Activated naive CD4-positive, alpha-beta T cell treated with anti-CD3 and anti-CD28 coated beads for 36 hours (primary cell): ENCODE measurements around the gene GNPTAB. TPM values are rescaled to one million over a fixed set of nuclear protein-coding genes. Genes with fewer than 3 reads are reported as not detected.

Experiments
- CTCF ChIA-PET: fragments of 350-600 bp; sonication (Branson Sonifier 250); formaldehyde crosslinking; loops from one replicate; lab custom pipeline; 2021; ENCODE audit warnings: antibody characterized with exemption; lab: Charles Lee
- DNase-seq: peaks from one replicate; pipeline ENCODE4 v3.0.0-alpha.2; 2020
- H3K27ac Mint-ChIP-seq: one replicate; pipeline ENCODE4 v1.8.0; 2021; ENCODE audit warnings: mild to moderate bottlenecking, mixed read lengths
- H3K27me3 Mint-ChIP-seq: one replicate; pipeline ENCODE4 v1.8.0; 2021; ENCODE audit warnings: low read depth, mixed read lengths
- H3K36me3 Mint-ChIP-seq: one replicate; pipeline ENCODE4 v1.8.0; 2021; ENCODE audit warnings: low read depth, mixed read lengths
- H3K4me1 Mint-ChIP-seq: one replicate; pipeline ENCODE4 v1.8.0; 2021; ENCODE audit warnings: low read depth, mixed read lengths
- H3K4me3 Mint-ChIP-seq: one replicate; pipeline ENCODE4 v1.8.0; 2021; ENCODE audit warnings: mild to moderate bottlenecking, moderate library complexity, mixed read lengths
- H3K9me3 Mint-ChIP-seq: one replicate; pipeline ENCODE4 v1.8.0; 2021; ENCODE audit warnings: mixed read lengths
- intact Hi-C: fragments of 100-400 bp; cut with micrococcal nuclease; formaldehyde crosslinking; loops from one replicate; pipeline ENCODE4 v1.15.1; 2023
- total RNA-seq, 2 experiments: library from RNA; stranded (reverse); gene quantifications; one replicate each; pipeline ENCODE4 v1.2.3, GENCODE V29; 2021

GNPTAB gene
- total RNA-seq, 2 experiments from 2014 or later = 13.6 to 13.7 TPM

GRCh38 chr12:101722392-101722791 is 108.4 kb downstream of the GNPTAB start:
- Mint-ChIP-seq H3K9me3 (no peaks in the 10 kb centered on the region), H3K4me1 (peaks cover 5% of the 10 kb centered on the region), H3K27me3 (no peaks in the 10 kb centered on the region), H3K36me3 (peaks cover 7% of the 10 kb centered on the region), H3K27ac (no peak overlapping the region), H3K4me3 (no peak overlapping the region)
- CTCF ChIA-PET = interaction anchor here (0.6 to 2.0 kb wide), 3 partner anchors 32 to 307 kb away, joined by 3 to 5 read pairs (median 5); partner anchors contain the start of gene GNPTAB
- DNase-seq = no peak
- intact Hi-C loops = no loop called here

DNA sequence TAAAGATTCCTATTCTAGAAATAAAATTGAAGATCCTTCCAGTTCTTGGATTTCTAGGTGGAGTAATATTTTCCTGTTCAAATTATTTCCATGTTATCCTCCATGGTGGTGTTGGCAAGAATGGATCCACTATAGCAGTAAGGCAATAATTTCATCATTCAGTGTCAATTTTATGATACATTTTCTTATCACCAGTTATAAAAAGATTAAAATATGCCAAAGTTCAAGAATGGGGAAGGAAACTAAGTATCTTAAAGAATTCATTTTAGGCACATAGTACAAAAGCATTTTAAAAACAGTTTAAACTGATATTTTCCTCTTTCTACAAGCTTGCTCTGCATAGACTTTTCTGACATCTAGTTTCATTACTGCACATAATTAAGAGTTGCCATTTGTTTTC is 110.6 kb downstream of the GNPTAB start:
- Mint-ChIP-seq H3K27ac (no peak overlapping the region), H3K36me3 (peaks cover 3% of the 10 kb centered on the region), H3K27me3 (no peaks in the 10 kb centered on the region), H3K9me3 (no peaks in the 10 kb centered on the region), H3K4me3 (no peak overlapping the region), H3K4me1 (no peaks in the 10 kb centered on the region)
- intact Hi-C loops = no loop called here
- no peak for DNase-seq
- CTCF ChIA-PET = interaction anchor here (0.7 to 1.0 kb wide), 2 partner anchors 40 to 229 kb away, joined by 3 read pairs; no protein-coding TSS in a partner anchor

GRCh38 chr12:101719566-101719965 is 111.2 kb downstream of the GNPTAB start:
- Mint-ChIP-seq H3K4me3 (no peak overlapping the region), H3K9me3 (no peaks in the 10 kb centered on the region), H3K27me3 (no peaks in the 10 kb centered on the region), H3K27ac (no peak overlapping the region), H3K4me1 (no peaks in the 10 kb centered on the region), H3K36me3 (peaks cover 3% of the 10 kb centered on the region)
- CTCF ChIA-PET = interaction anchor here (0.7 to 1.0 kb wide), 2 partner anchors 40 to 229 kb away, joined by 3 read pairs; no protein-coding TSS in a partner anchor
- intact Hi-C loops = no loop called here
- no peak for DNase-seq

GRCh38 chr12:101714877-101715444 is 115.8 kb downstream of the GNPTAB start:
- intact Hi-C loops = no loop called here
- DNase-seq = no peak
- Mint-ChIP-seq H3K4me3 (no peak overlapping the region), H3K27ac (no peak overlapping the region), H3K9me3 (no peaks in the 10 kb centered on the region), H3K27me3 (no peaks in the 10 kb centered on the region), H3K36me3 (peaks cover 3% of the 10 kb centered on the region), H3K4me1 (peaks cover 7% of the 10 kb centered on the region)
- CTCF ChIA-PET = interaction anchor here (1.0 kb wide), 1 partner anchor 225 kb away, joined by 6 read pairs; no protein-coding TSS in a partner anchor

- Mint-ChIP-seq H3K27me3 (no peaks in the 10 kb centered on the region), H3K27ac (no peak overlapping the region), H3K36me3 (peaks cover 3% of the 10 kb centered on the region), H3K9me3 (no peaks in the 10 kb centered on the region), H3K4me3 (no peak overlapping the region), H3K4me1 (peaks cover 14% of the 10 kb centered on the region)
- CTCF ChIA-PET = interaction anchor here (0.9 kb wide), 1 partner anchor 126 kb away, joined by 3 read pairs; no protein-coding TSS in a partner anchor
- intact Hi-C loops = no loop called here
- DNase-seq = no peak
These were observed 116.8 kb downstream of the GNPTAB start for GRCh38 chr12:101713930-101714329.

GRCh38 chr12:101713059-101713682 is 117.6 kb downstream of the GNPTAB start:
- DNase-seq = no peak
- peaks cover 15% of the 10 kb centered on the region for H3K4me1 Mint-ChIP-seq
- no peaks in the 10 kb centered on the region for H3K9me3 Mint-ChIP-seq
- peaks cover 3% of the 10 kb centered on the region for H3K36me3 Mint-ChIP-seq
- no peak overlapping the region for H3K4me3 Mint-ChIP-seq
- intact Hi-C loops = no loop called here
- CTCF ChIA-PET = interaction anchor here (0.5 kb wide), 1 partner anchor 173 kb away, joined by 4 read pairs; no protein-coding TSS in a partner anchor
- no peak overlapping the region for H3K27ac Mint-ChIP-seq
- H3K27me3 Mint-ChIP-seq = no peaks in the 10 kb centered on the region

- Mint-ChIP-seq H3K4me3 (no peak overlapping the region), H3K36me3 (no peaks in the 10 kb centered on the region), H3K27ac (no peak overlapping the region), H3K4me1 (peaks cover 20% of the 10 kb centered on the region), H3K27me3 (no peaks in the 10 kb centered on the region), H3K9me3 (no peaks in the 10 kb centered on the region)
- intact Hi-C loops = no loop called here
- no peak for DNase-seq
- CTCF ChIA-PET = no interaction called here
These were observed 120.5 kb downstream of the GNPTAB start for GRCh38 chr12:101710288-101710687.

GRCh38 chr12:101707131-101707782 is 123.5 kb downstream of the GNPTAB start:
- H3K9me3 Mint-ChIP-seq = no peaks in the 10 kb centered on the region
- DNase-seq = no peak
- no peak overlapping the region for H3K27ac Mint-ChIP-seq
- intact Hi-C loops = no loop called here
- H3K4me1 Mint-ChIP-seq = peaks cover 20% of the 10 kb centered on the region
- no peaks in the 10 kb centered on the region for H3K27me3 Mint-ChIP-seq
- no peaks in the 10 kb centered on the region for H3K36me3 Mint-ChIP-seq
- H3K4me3 Mint-ChIP-seq = no peak overlapping the region
- CTCF ChIA-PET = no interaction called here

DNA sequence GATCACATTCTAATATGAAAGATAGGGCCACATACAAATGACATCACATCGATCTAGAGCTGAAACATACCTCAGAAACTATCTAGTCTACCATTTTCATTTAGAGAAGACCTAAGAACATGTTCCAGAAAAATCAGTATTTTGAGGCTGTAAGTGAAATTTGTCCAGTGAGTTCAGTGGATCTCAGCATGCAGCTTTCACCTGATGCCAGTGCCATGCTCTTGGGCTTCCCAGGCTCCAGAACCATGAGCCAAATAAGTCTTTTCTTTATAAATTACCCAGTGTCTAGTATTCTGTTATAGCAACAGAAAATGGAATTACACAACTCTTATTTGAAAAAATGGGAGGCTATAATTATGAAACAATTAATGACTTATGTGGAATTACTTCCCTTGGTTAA is 124.4 kb downstream of the GNPTAB start:
- no peak overlapping the region for H3K27ac Mint-ChIP-seq
- H3K4me3 Mint-ChIP-seq = no peak overlapping the region
- no peaks in the 10 kb centered on the region for H3K36me3 Mint-ChIP-seq
- intact Hi-C loops = no loop called here
- no peaks in the 10 kb centered on the region for H3K9me3 Mint-ChIP-seq
- CTCF ChIA-PET = interaction anchor here (0.6 kb wide), 1 partner anchor 118 kb away, joined by 3 read pairs; no protein-coding TSS in a partner anchor
- no peak for DNase-seq
- no peaks in the 10 kb centered on the region for H3K27me3 Mint-ChIP-seq
- H3K4me1 Mint-ChIP-seq = peaks cover 22% of the 10 kb centered on the region

- H3K4me1 Mint-ChIP-seq = peaks cover 31% of the 10 kb centered on the region
- DNase-seq = no peak
- intact Hi-C loops = no loop called here
- CTCF ChIA-PET = no interaction called here
- H3K36me3 Mint-ChIP-seq = no peaks in the 10 kb centered on the region
- H3K9me3 Mint-ChIP-seq = no peaks in the 10 kb centered on the region
- no peak overlapping the region for H3K27ac Mint-ChIP-seq
- H3K27me3 Mint-ChIP-seq = no peaks in the 10 kb centered on the region
- no peak overlapping the region for H3K4me3 Mint-ChIP-seq
These were observed 127.3 kb downstream of the GNPTAB start for GRCh38 chr12:101703487-101703886.

DNA sequence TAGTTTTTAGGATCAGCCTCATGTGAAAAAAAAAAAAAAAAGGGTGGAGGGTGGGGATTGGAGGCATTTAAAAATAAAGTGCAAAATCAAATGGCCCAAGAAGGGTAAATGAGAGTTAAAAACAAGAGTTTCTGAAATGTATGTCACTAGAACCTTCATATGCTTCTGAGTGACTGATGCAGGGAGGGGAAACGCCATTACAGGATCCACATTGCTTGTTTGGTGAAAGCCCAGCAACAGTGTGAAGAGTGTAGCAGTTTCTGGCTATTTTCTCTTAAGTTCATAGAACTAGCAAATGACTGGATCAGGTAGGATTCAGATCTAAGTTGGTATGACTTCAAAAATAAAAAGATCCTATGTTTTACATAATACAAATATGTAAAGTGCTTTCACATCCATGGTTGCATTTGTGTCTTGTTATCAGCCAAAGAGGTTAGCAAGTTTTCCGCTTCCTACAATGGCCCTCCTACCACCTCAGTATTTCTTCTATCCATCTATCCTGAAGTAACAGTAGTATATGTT is 130.4 kb downstream of the GNPTAB start:
- H3K27ac Mint-ChIP-seq = no peak overlapping the region
- H3K36me3 Mint-ChIP-seq = no peaks in the 10 kb centered on the region
- no peaks in the 10 kb centered on the region for H3K27me3 Mint-ChIP-seq
- H3K4me1 Mint-ChIP-seq = peaks cover 40% of the 10 kb centered on the region
- no peaks in the 10 kb centered on the region for H3K9me3 Mint-ChIP-seq
- no peak overlapping the region for H3K4me3 Mint-ChIP-seq
- DNase-seq = no peak
- CTCF ChIA-PET = interaction anchor here (0.7 kb wide), 1 partner anchor 30 kb away, joined by 6 read pairs; no protein-coding TSS in a partner anchor
- intact Hi-C loops = no loop called here

DNA sequence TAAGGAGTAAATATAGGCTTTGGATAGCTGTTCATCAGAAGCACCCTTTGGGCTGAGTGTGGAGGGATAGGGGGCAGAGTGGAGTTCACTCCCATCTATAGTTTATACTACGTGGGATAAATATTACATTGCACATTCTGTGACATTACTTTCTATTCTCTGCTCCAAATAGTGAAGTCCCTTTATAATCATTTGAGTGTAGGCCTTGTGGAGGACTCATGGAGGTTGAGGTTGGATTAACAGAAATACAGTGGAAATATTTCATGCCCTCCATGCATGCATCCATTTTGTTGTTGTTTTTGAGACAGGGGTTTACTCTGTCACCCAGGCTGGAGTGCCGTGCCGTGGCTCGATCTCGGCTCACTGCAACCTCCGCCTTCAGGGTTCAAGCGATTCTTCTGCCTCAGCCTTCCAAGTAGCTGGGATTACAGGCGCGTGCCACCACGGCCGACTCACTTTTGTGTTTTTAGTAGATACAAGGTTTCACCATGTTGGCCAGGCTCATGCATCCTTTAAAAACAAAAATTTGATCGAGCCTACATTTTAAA is 131.9 kb downstream of the GNPTAB start:
- Mint-ChIP-seq H3K4me3 (peak overlapping the region; percentile 84), H3K27ac (no peak overlapping the region), H3K9me3 (no peaks in the 10 kb centered on the region), H3K36me3 (no peaks in the 10 kb centered on the region), H3K27me3 (no peaks in the 10 kb centered on the region), H3K4me1 (peaks cover 45% of the 10 kb centered on the region)
- peak; percentile 37 for DNase-seq
- CTCF ChIA-PET = interaction anchor here (1.7 kb wide), 1 partner anchor 8 kb away, joined by 5 read pairs; no protein-coding TSS in a partner anchor
- intact Hi-C loops = loop anchor here (1.0 to 5.0 kb wide), 5 partner anchors 82 to 423 kb away; partner anchors contain the start of genes NUP37, PARPBP and WASHC3
